IPS DF 19.7 (cell line): ENCODE data around the gene TRIO.

ENCODE experiments used
- DNase-seq: peaks from one replicate; pipeline ENCODE4 v3.0.0-alpha.2; 2013; ENCODE audit warnings: low read depth, low spot score

The TRIO gene

DNA sequence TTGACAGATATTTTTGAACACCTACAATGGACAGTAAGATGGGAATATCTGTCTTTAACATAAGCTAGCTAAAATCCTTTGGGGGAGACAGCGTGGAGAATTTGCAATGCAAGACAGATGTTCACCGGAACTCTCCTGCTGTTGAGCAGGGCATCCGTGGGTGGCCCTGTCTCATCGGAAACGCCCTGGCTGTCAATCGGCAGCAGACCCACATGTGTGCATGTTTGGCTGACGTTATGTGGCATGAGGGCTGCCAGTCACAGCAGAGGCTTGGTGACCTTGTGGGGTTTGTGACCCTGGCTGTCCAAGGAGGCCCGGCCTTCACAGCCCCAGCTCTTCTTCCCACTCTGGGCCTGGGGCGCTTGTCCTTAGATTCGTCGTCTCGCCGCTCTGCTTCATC, 308.7 kb downstream of the TRIO start:
- DNase-seq: no peak

DNA sequence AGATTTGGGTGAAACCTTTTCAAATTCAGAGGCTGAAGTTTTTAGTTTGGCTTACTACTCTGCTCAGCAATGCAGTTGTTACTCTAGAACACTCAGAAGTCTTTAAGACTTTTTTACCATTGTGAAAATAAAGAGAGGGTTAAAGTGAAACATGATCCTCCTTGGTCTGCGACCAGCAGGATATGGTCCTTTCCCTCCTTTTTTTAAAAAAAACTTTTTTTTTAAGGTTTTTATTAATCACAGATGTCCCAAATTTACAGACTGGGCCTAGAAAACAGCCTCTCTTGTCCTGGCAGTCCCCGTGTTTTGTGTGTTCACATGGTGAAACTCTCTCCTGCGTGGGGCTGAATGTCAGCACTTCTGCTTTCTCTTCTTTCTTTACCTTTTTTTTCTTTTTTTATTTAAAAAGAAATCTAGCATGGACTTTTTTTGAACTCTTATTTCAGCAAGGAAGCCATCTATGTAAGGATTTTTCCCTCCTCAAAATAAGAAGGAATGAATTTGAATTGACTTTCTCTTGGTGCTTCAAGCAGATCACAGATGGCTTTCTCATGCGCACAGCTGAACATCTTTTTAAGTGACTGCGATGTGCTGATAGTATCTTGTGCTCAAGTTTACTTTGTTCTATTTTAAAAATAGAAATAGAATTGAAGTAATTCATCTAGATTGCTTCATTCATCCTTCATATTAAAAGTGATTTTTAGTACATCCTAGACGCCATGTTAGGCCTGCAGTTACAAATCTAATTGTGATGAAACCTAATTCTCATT, 309.7 kb downstream of the TRIO start:
- no peak for DNase-seq

DNA sequence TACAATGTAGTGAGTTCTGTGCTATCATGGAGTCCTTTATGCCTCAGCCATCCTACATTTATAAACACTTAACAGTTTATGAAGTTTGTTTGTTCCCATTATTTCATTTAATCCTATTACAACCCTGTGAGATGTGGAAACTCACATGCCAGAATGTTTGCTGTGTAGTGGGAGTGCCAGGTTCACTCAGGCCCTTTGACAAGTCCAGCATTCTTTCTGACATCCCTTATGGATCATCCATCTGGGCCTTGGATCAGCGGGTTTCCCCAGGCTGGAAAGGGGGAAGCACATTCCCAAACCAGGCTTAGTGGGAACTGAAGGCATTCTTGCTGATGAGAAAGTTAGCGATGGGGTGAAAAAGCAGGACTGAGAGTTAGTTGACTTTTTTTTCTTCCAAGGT, 310.3 kb downstream of the TRIO start:
- DNase-seq: no peak

DNA sequence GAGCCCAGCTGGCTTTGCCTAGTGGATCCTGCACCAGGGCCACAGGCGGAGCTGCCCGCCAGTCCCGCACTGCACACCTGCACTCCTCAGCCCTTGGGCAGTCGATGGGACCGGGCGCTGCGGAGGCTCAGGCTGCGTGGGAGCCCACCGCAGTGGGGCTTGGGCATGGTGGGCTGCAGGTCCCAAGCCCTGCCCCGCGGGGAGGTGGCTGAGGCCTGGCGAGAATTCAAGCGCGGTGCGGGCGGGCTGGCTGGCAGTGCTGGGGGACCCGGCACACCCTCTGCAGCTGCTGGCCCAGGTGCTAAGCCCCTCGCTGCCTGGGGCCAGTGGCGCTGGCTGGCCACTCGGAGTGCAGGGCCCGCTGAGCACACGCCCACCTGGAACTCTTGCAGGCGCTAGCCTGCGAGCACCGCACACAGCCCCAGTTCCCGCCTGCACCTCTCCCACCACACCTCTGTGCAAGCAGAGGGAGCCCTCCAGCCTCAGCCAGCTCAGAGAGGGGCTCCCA, 312.7 kb downstream of the TRIO start:
- DNase-seq: no peak

DNA sequence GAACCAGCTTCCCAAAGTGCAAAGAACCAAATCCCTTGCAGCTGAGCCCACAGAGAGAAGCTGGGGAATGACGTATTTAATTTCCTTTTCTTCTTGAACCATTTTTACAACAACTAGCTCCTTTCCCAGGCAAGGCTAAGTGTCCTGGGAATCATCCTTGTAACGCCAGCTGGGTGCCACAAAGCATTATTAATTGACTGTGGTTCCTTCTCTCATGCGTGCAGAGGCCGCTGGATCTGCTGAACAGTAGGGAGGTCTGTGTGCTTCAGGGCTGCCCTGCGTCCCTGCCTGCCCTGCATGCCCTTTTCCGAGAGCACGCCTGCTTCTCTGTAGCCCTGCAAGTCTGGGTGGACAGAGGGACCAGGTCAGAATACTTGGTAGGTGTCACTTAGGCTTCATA, 314.3 kb downstream of the TRIO start:
- DNase-seq: no peak

DNA sequence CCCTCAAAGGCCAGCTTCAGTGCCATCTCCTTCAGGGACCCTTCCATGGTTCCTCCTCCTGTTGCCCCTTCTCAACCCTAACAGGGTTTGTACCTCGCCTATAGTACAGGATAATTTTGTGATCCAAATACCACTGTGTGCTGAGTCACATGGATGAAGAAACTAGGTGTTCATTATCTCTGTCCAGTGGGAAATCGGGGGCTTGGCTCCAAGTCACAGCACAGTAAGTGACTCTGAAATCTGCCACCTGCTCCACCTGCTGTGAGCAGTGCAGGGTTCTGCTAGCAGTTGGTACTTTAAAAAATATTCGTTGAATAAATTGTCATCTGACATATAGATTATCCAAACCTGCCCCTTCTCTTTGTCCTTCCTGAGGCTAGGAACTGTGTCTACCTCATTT, 315.3 kb downstream of the TRIO start:
- DNase-seq: no peak

DNA sequence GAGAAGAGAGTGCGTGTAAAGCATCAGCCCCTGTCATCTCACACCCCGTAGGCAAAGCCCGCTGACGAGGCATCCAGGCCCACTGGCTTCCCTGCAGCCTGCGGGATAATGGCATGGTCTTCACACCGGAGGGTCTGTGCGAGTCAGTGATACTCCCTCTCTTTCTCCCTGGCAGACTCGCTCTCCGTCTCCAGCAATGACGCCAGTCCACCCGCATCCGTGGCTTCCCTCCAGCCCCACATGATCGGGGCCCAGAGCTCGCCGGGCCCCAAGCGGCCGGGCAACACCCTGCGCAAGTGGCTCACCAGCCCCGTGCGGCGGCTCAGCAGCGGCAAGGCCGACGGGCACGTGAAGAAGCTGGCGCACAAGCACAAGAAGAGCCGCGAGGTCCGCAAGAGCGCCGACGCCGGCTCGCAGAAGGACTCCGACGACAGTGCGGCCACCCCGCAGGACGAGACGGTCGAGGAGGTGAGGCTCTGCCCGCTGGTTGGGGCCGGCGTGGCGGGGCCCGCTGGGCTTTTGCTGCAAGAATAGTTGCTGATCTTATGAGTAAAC, 317.8 kb downstream of the TRIO start:
- no peak for DNase-seq

DNA sequence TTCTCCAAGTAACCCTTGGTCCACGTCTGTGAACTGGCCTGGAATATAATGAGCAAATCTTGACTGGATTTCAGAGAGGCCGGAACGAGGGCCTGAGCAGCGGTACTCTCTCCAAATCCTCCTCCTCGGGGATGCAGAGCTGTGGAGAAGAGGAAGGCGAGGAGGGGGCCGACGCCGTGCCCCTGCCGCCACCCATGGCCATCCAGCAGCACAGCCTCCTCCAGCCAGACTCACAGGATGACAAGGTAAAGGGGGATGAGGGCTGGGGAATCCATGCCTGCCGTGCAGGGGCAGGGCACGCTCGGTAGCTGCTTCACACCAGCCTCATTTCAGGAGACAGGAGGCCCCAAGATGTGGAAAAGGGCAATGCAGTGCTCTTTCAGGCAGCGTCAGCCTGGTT, 319.5 kb downstream of the TRIO start:
- no peak for DNase-seq

DNA sequence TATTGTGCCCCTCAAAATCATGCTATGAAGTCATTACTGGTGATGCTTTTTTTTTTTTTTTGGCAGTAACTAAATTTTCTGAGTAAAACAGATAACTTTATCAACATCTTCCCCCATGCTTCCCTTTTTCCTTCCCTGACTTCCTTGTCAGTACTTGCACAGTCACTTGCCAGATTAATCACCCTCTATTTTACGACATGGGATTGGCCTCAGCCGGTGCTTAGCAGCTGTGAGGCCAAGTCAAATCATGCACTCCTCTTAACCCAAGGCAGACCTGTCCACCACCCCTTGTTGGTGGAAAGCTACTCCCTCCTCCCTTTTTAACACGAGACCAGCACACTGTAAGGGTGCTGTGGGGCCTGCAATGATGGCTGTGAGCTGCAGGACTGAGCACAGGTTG, 320.5 kb downstream of the TRIO start:
- DNase-seq: no peak

DNA sequence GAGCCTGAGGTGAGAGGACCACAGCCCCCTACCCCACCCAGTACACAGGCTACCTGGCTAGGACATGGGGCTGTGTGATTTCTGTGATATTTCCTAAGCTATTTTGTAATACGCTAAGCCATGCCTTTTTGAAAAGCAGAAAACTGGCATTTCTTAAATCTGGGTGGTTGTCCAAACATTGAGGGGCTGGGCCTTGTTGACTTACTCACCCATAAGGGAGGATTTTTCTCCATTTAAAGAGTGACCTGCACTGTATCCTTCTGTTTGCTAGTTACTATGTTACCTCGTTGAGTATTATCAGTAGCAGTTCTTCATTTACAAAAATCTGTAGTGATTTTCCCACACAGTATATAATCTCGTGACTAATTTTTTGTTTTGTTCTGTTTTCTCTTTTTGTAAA, 321.0 kb downstream of the TRIO start:
- DNase-seq: no peak

DNA sequence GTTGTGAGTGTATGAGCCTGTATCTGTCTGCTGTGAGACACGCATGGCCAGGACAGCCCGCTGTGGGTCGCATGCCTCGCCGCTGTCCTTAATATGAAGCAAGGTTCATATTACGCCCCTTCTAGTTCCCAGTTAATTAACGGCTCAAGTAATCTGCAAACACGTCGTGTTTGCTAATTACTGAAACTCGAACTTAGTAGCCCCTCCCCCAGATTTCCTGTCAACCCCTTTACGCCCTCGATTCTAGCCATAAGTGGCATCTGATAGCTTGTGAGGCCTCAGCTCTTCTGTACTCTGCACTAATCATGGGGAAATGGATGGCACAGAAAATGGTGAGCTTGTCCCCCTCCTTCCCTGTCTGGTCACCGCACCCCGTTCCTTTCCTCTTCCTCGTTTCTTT, 321.5 kb downstream of the TRIO start:
- DNase-seq: no peak

DNA sequence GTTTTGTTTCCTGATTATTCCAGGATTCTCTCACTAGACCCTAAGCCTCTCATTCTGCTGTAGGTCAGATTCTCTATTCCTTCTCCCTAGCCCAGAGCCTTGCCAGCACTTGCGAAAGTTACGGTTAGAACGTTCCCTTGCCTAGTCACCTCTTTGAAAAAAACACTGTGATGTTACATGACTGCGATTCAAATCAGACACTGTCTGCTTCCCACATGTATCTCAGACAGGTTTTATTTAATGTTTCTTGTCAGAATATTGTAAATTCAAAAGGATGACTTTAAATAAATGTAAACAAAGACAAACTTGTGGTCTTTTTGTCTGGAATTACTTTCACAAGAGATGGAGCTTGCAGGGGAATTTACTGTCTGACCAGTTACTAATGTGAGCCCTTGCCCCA, 322.0 kb downstream of the TRIO start:
- no peak for DNase-seq

DNA sequence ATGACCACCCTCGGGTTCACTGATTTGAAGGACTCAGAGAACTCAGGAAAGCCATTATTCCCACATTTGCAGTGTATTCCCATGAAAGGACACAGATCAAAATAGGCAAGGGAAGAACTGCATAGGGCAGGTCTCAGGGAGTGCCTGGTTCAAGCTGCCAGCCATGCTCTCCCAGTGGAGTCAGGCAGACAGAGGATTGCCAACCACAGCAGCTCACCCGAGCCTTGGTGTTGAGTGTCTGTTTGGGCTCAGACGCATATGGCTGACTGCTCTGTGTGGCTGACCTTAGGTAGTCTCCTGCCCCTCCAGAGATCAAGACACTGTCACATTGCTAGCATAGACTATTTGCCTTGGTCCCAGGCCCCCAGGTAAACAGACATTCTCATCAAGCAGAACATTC, 322.6 kb downstream of the TRIO start:
- no peak for DNase-seq

DNA sequence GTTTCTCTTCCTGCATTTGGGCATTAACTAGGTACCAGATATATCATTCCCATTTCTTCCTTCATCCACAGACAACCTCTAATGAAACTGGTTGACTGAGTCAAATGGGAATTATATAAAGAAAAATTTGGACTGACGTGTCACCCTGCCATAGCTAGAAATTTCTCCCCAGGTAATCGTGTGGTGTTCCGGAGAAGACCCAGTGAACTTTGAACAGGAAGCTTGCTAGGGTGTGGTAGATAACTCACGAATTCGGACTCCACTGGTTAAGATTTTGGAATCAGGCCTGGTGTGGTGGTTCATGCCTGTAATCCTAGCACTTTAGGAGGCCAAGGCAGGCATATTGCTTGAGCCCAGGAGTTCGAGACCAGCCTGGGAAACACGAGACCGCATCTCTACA, 324.1 kb downstream of the TRIO start:
- DNase-seq: no peak

DNA sequence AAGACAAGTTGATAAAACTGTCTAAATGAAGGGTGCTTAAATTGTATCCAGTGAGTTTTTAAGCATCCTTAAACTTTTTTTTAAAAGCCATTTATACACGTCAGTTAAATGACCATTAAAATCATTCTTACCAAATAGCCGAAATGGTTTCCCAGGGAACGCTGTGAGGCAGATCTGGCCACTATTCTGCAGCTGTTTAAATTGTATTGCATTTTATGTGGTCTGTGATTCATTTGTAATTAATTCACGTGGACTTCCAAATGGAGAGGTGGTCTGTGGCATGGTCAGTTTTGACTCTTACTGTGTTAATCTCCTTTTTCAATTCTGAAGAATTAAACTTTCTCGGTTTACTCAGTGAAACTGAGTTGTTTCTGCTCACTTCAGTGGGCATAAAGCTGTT, 324.7 kb downstream of the TRIO start:
- DNase-seq: no peak

DNA sequence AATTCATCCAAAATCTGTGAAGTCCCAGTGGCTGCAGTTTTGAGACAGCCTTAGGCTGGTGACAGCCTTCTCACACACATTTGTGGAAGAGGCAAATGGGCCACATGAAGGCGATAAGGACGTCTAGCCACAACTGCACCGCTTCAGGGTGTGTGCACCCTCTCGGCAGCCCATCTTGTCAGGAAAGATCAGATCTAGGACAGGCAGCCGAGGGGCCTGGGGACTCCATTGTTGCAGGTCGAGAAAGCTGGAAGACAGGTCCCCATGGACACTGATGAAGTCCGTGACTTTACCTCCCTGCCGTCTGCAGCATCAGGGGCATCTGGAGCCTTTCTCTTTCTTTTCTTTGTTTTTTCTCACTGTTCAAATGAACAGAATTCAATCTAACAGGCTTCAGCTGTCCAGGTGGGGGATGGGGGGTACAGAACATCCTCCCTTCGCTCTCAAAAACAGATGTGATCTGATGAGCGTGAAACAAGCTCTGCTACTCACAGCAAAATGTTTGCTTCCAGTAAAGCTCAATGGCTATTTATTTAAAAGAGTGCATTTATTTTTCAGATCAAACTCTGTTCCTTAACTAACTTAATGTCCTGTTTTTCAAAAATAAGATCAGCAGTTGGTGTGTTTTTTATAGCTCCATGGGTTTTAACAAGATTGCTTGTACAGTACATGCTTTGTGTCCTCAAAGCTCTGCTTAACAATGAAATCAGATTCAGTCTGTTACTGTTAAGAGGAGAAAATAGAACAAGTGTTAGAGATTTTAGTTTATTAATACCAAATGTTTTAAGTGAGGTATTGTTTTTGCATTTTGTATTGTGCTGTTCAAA, 326.6 kb downstream of the TRIO start:
- DNase-seq: no peak

DNA sequence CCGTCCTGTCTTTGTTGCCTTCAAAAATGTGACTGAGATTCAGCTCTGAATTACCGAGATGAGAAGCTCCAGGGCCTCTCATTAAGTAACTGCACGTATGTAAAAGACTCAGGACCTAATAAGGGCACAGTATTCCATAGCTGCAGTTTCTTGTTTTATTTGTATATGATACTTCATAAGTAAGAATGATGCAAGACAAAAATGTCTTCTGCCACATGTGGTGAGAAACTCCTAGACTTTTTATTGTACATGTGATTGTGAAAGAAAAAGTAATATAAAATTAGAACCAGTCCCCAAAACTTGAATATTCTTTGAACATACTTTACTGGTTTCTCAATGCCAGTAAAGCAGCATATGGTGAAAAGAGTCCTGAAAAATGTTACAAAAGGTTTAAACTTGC, 328.4 kb downstream of the TRIO start:
- no peak for DNase-seq

DNA sequence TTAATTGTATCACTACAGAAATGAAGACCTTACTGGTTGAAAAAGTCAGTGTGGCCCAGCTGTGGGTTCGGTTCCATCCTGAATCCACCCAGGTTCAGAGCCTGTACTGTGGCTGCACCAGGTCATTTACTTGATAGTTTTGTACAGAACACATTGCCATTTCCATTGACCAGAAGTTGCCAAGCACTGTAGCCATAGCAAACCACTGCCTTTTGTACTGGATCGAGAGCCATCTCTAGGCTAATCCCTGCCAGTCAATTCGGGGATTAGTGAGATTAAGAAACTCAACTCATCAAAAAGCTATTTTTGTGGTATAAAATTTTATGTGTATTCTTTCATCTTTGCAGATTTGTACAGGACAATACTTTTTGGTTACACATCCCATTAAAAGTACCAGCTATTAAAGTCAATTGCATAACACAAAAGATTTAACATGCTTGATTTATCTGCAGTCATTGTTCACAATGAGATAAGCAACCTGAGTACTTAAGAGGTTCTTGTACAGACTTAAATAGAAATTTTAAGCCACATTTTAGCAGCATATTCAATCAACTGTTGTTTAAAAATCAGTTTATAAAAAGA, 329.9 kb downstream of the TRIO start:
- no peak for DNase-seq

DNA sequence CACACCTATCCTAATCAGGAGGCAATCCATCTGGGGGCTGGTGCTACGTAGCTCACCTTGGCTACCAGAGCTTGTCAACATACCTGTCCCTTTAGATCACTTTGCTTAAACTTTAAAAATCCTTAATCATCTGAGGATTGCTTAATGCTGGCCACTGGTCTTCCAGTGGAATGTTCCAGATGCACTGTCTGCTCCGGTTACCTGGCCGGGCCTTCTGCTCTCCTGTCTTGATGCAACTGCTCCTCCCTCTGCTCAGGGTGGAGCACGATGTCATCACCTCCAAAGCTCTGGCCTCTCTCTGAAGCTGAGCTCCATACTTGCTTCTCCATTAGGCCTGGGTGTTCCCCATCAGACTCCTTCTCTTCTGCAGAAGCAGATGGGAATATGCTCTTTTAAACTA, 331.9 kb downstream of the TRIO start:
- no peak for DNase-seq

DNA sequence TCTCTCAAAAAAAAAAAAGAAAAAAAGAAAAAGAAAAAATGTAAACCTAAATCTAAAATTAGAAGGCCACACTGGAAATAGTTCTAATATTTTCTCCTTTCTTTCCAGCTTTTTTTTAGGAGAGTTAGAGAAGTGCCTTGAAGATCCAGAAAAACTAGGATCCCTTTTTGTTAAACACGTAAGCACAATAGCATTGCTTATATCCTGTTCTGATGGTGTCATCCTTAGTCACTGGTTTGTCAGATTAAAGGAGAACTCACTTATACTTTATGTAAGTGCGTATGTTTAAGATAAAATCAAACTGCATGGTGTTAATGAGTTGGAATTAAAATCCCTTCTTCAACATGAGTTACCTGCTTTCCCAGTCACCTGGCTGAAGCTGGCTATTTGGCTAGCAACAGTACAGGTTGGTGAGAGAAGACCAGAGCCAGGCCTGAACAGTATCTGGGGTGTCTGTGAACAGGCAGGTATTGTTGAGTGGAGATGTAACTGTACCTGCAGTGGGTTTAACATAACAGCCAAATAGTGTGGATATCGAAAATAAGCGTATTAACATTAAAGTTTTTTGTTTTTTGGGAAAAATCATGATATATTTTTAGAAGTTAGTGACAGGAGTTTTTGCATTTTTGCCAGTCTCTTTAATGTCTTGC, 333.8 kb downstream of the TRIO start:
- DNase-seq: no peak

DNA sequence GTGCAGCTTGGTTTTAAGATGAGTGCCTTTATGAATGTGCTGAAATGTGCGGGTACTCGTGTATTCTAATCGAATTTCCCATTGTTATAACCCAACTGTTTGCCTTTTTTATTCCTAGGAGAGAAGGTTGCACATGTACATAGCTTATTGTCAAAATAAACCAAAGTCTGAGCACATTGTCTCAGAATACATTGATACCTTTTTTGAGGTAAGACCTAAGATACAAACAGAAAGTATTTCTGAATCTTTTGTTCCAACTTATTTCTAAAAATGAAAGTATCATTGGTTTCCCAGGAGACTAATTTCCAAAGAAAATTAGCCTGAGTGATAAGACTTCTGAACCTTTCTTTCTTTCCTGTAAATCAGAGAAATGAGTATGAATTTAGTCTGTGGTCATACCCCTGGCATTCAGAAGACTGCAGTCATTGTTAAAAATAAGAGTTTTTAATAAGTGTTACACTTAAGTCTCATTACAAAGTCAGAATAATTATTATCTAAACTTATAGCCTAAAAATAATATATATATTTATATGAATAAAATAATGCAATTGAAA, 336.1 kb downstream of the TRIO start:
- no peak for DNase-seq

DNA sequence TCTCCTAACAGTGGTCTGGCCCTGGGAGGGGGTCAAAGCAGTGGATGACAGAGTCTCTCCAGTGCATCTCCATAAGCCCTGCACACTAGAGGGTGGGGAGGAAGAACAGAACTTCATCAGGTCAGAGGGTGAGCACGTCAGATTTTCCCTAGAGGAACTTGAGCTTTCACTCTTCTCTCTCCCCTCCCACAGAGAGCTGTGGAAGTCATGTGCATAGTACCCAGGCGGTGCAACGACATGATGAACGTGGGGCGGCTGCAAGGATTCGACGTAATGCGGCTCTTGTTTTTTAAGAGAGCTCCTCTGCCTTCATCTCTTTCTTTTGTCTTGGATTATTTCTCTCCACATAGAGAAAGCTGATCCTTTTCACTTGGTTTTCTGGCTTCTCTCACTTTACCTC, 338.2 kb downstream of the TRIO start:
- no peak for DNase-seq
